Measurements from ENCODE around the gene APOBEC3H. TPM values are rescaled to one million over a fixed set of nuclear protein-coding genes. Genes with fewer than 3 reads are reported as not detected.

The APOBEC3H gene
- total and polyA plus RNA-seq, 9 of the 15 experiments (the other 6 are each of a cell fraction or from before 2014, with no cell fraction given), result 0.10 to 0.21 TPM; not detected in 7

GRCh38 chr22:39108487-39108886 lies 11.4 kb downstream of the APOBEC3H start (continued):
- TF ChIP-seq, protein P1, sequence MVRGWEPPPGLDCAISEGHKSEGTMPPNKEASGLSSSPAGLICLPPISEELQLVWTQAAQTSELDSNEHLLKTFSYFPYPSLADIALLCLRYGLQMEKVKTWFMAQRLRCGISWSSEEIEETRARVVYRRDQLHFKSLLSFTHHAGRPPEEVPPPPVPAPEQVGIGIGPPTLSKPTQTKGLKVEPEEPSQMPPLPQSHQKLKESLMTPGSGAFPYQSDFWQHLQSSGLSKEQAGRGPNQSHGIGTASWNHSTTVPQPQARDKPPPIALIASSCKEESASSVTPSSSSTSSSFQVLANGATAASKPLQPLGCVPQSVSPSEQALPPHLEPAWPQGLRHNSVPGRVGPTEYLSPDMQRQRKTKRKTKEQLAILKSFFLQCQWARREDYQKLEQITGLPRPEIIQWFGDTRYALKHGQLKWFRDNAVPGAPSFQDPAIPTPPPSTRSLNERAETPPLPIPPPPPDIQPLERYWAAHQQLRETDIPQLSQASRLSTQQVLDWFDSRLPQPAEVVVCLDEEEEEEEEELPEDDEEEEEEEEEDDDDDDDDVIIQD (CRISPR knock-in tag; IDR thresholded peaks at IDR 0.05), result no peak
- TF ChIP-seq ZNF140 (CRISPR knock-in tag; IDR thresholded peaks at IDR 0.05), result no peak
- TF ChIP-seq ZNF184 (CRISPR knock-in tag; IDR thresholded peaks at IDR 0.05), result no peak
- no peak for TF ChIP-seq EGR1 (conservative IDR thresholded peaks at IDR 0.05)
- TF ChIP-seq, protein P2, sequence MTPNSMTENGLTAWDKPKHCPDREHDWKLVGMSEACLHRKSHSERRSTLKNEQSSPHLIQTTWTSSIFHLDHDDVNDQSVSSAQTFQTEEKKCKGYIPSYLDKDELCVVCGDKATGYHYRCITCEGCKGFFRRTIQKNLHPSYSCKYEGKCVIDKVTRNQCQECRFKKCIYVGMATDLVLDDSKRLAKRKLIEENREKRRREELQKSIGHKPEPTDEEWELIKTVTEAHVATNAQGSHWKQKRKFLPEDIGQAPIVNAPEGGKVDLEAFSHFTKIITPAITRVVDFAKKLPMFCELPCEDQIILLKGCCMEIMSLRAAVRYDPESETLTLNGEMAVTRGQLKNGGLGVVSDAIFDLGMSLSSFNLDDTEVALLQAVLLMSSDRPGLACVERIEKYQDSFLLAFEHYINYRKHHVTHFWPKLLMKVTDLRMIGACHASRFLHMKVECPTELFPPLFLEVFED (CRISPR knock-in tag; conservative IDR thresholded peaks at IDR 0.05), result no peak
- peak; percentile 61; the same call in 1 of the 2 replicates for TF ChIP-seq CREB5 (CRISPR knock-in tag; IDR thresholded peaks at IDR 0.05)
- 0 out of 6 replicates have a peak, but pooled peaks of 1 of the 3 experiments have one; percentile 28 for TF ChIP-seq ZBTB11 (CRISPR knock-in tag; IDR thresholded peaks at IDR 0.05)
- TF ChIP-seq GMEB1 (CRISPR knock-in tag; IDR thresholded peaks at IDR 0.05), result peak; percentile 62
- TF ChIP-seq TAF7 (tag; IDR thresholded peaks at IDR 0.05), result 0 out of 2 replicates have a peak, but pooled peaks have one; percentile 24
- TF ChIP-seq, protein P3, sequence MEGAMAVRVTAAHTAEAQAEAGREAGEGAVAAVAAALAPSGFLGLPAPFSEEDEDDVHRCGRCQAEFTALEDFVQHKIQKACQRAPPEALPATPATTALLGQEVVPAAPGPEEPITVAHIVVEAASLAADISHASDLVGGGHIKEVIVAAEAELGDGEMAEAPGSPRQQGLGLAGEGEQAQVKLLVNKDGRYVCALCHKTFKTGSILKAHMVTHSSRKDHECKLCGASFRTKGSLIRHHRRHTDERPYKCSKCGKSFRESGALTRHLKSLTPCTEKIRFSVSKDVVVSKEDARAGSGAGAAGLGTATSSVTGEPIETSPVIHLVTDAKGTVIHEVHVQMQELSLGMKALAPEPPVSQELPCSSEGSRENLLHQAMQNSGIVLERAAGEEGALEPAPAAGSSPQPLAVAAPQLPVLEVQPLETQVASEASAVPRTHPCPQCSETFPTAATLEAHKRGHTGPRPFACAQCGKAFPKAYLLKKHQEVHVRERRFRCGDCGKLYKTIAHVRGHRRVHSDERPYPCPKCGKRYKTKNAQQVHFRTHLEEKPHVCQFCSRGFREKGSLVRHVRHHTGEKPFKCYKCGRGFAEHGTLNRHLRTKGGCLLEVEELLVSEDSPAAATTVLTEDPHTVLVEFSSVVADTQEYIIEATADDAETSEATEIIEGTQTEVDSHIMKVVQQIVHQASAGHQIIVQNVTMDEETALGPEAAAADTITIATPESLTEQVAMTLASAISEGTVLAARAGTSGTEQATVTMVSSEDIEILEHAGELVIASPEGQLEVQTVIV (CRISPR knock-in tag; IDR thresholded peaks at IDR 0.05; ENCODE audit: borderline replicate concordance), result 0 out of 2 replicates have a peak, but pooled peaks have one; percentile 22
- peak; percentile 44 for TF ChIP-seq PKNOX1 (IDR thresholded peaks at IDR 0.05)
- peak; percentile 84; the same call in 1 of the 2 replicates for TF ChIP-seq TEAD2 (tag; IDR thresholded peaks at IDR 0.05)
- peak; percentile 88 for TF ChIP-seq PYGO2 (tag; IDR thresholded peaks at IDR 0.05)

Data from K562 (cell line).